ENCODE data around the gene ABCG5.

Gene ABCG5

DNA sequence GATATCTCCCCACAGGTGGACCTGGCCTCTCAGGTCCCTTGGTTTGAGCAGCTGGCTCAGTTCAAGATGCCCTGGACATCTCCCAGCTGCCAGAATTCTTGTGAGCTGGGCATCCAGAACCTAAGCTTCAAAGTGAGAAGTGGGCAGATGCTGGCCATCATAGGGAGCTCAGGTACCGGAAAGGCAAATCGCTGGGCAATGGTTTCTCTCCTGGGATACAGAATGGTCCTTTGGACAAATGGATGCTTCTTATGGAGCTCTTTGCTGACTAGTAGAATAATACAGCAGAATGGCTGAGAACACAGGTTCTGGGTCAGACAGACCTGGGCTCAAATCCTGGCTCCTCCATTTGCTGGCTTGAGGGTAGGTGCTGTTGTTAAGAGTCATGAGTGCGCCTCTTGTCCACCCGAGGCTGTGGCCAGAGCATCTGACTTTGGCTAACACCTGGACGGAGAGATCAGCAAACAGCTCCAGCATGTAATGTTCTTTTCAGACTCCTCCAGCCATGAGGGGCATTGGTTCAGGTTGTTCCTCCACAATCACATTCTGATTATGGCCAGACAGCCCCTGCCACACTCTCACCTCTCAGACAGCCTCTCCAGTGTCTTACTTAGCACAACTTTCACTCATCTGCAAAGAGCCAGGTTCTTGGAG is 7.6 kb upstream of the ABCG5 start:
- no peak overlapping the region for H3K4me3 Mint-ChIP-seq
- H3K9me3 Mint-ChIP-seq: no peaks in the 10 kb centered on the region
- H3K36me3 Mint-ChIP-seq (ENCODE audit: low read depth): no peaks in the 10 kb centered on the region
- H3K27me3 Mint-ChIP-seq (ENCODE audit: low read depth): peaks cover 5% of the 10 kb centered on the region
- peaks cover 5% of the 10 kb centered on the region for H3K4me1 Mint-ChIP-seq
- TF ChIP-seq, protein P1, sequence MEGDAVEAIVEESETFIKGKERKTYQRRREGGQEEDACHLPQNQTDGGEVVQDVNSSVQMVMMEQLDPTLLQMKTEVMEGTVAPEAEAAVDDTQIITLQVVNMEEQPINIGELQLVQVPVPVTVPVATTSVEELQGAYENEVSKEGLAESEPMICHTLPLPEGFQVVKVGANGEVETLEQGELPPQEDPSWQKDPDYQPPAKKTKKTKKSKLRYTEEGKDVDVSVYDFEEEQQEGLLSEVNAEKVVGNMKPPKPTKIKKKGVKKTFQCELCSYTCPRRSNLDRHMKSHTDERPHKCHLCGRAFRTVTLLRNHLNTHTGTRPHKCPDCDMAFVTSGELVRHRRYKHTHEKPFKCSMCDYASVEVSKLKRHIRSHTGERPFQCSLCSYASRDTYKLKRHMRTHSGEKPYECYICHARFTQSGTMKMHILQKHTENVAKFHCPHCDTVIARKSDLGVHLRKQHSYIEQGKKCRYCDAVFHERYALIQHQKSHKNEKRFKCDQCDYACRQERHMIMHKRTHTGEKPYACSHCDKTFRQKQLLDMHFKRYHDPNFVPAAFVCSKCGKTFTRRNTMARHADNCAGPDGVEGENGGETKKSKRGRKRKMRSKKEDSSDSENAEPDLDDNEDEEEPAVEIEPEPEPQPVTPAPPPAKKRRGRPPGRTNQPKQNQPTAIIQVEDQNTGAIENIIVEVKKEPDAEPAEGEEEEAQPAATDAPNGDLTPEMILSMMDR (IDR thresholded peaks at IDR 0.05; ENCODE audit: unreplicated experiment in 3 of 3): no peak
- no peak overlapping the region for H3K27ac Mint-ChIP-seq

DNA sequence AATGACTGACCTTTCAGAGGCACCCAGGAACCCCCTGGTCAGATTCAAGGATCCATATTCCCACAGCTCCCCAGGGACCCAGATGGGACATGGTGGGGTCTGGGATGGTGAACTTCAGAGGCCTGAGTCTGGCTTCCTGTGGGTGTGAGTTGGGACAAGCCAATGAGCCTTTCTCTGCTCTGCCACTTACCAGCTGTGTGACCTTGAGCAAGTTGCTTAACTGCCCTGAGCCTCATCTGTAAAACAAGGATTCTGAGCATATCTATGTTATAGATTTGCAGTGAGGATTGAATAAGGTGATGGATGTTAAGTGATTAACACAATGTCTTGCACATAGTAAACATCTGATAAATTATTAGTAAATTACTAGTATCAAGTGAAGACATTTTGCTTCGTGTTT is 6.5 kb upstream of the ABCG5 start:
- TF ChIP-seq, protein P1 (IDR thresholded peaks at IDR 0.05; ENCODE audit: unreplicated experiment in 3 of 3): no peak
- Mint-ChIP-seq H3K27me3 (ENCODE audit: low read depth) (peaks cover 5% of the 10 kb centered on the region), H3K4me3 (no peak overlapping the region), H3K4me1 (no peaks in the 10 kb centered on the region), H3K36me3 (ENCODE audit: low read depth) (no peaks in the 10 kb centered on the region), H3K9me3 (no peaks in the 10 kb centered on the region), H3K27ac (no peak overlapping the region)

DNA sequence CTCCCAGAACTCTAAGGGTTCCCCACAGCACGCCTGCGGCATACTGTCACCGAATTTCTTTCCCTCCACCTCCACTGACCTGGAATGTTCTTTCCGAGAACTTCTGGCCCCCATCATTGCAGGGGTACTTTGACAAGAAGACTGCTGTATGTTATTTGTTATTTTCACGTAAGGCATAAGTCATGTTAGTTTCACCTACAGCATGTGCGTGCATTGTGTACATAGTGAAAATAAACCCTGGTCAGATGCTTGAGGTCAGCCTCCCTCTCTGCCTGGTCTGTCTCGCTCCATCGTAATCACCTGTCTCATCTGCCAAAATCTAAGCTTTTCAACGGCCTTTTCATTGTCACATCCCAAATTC is 4.2 kb upstream of the ABCG5 start:
- TF ChIP-seq, protein P1 (IDR thresholded peaks at IDR 0.05; ENCODE audit: unreplicated experiment in 3 of 3): no peak
- Mint-ChIP-seq H3K27me3 (ENCODE audit: low read depth) (peaks cover 5% of the 10 kb centered on the region), H3K9me3 (no peaks in the 10 kb centered on the region), H3K4me3 (no peak overlapping the region), H3K27ac (no peak overlapping the region), H3K4me1 (no peaks in the 10 kb centered on the region), H3K36me3 (ENCODE audit: low read depth) (no peaks in the 10 kb centered on the region)

DNA sequence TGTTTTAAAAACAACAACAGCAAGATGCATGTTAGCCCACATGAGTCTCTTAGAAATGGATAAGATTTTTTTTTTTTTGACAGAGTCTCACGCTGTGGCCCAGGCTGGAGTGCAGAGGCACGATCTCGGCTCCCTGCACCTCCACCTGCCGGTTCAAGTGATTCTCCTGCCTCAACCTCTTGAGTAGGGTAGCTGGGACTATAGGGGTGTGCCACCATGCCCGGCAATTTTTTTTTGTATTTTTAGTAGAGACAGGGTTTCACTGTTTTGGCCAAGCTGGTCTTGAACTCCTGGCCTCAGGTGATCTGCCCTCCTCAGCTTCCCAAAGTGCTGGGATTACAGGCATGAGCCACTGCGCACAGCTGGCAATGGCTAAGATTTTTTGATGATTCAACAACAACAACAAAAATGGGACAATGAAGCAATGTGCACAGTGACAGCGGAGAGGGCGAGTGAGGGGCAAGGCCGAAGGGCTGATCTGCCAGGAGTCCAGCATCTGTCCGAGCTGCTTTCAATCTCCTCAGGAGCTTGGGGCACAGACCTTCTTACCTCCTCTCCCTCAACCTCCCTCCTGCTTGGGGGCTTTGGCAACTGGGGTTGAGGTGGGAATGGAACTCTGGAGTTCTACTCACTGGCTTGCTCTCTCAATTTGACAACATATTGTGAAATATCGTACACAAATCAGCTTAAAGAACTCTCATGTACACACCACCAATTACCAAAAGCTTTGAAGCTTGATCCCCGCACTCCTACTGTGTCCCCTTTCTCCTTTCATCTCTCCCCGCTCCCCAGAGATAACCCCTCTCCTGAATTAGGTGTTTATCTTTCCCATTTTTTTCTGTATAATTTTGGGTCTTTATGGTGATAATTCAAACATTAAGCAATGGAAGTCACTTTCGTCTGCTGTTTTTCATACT is 3.6 kb upstream of the ABCG5 start:
- no peaks in the 10 kb centered on the region for H3K9me3 Mint-ChIP-seq
- no peaks in the 10 kb centered on the region for H3K4me1 Mint-ChIP-seq
- H3K4me3 Mint-ChIP-seq: no peak overlapping the region
- H3K27me3 Mint-ChIP-seq (ENCODE audit: low read depth): peaks cover 5% of the 10 kb centered on the region
- no peak overlapping the region for H3K27ac Mint-ChIP-seq
- TF ChIP-seq, protein P1 (IDR thresholded peaks at IDR 0.05; ENCODE audit: unreplicated experiment in 3 of 3): no peak
- no peaks in the 10 kb centered on the region for H3K36me3 Mint-ChIP-seq (ENCODE audit: low read depth)

DNA sequence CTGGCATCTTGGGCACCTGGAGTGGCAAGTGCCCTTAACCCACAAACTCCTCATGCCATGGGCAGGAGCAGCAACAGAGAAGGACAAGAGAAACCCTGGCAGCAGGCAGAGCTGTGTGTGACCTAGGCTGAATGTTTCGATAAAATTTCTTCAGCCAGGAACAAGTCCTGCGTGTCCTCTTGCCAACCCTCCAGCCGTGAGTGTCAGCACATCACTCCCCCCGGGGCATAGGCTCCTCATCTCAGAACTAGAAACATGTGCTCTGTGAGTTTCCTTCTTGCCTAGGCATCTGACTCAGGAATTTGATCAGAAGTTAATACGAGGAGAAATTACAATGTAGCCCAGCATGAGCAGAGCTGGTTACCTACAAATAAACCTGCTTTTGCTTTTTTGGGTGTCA is 2.3 kb upstream of the ABCG5 start:
- Mint-ChIP-seq H3K27ac (no peak overlapping the region), H3K4me1 (no peaks in the 10 kb centered on the region), H3K36me3 (ENCODE audit: low read depth) (no peaks in the 10 kb centered on the region), H3K27me3 (ENCODE audit: low read depth) (peaks cover 1% of the 10 kb centered on the region), H3K9me3 (no peaks in the 10 kb centered on the region), H3K4me3 (no peak overlapping the region)
- TF ChIP-seq, protein P1 (IDR thresholded peaks at IDR 0.05; ENCODE audit: unreplicated experiment in 3 of 3): no peak

All from nephron (organoid).